H1 (cell line): ENCODE results near the gene PTCHD1. TPM values are rescaled to one million over a fixed set of nuclear protein-coding genes. Genes with fewer than 3 reads are reported as not detected.

Experiments used
- CTCF ChIA-PET: fragments of 300-600 bp; sonication (Branson Sonifier 250); formaldehyde crosslinking; loops from one replicate; lab custom pipeline; 2021; ENCODE audit not compliant: partially characterized antibody; lab: Charles Lee
- POLR2A ChIA-PET: fragments of 300-600 bp; sonication (Branson Sonifier 250); formaldehyde crosslinking; loops from one replicate; lab custom pipeline; 2021; ENCODE audit warnings: inconsistent platforms; ENCODE audit not compliant: partially characterized antibody; lab: Charles Lee
- DNase-seq, 2 experiments: peaks; one replicate each; pipeline versions ENCODE4 v3.0.0 to v3.0.0-alpha.2; 2010 to 2022; ENCODE audit warnings: low spot score in 2 of 2, low read depth in 1 of 2, mixed read lengths in 1 of 2
- FAIRE-seq: peaks from 2 replicates; lab custom pipeline; 2011; peaks lifted over from hg19 to GRCh38; lab: Jason Lieb, UNC
- H2AFZ ChIP-seq: 2 replicates; pipeline ENCODE4 v1.8.1; 2012; ENCODE audit warnings: low read length, inconsistent platforms
- H2AK5ac ChIP-seq: 2 replicates; pipeline ENCODE4 v1.6.1; 2013; ENCODE audit warnings: low read depth, low read length
- H2BK120ac ChIP-seq: replicated peaks from 2 replicates; pipeline ENCODE3; 2013; ENCODE audit warnings: low read depth, low read length, inconsistent platforms
- H2BK12ac ChIP-seq: 2 replicates; pipeline ENCODE4 v1.6.1; 2013; ENCODE audit warnings: low read depth, low read length
- H2BK15ac ChIP-seq: 2 replicates; pipeline ENCODE4 v1.6.1; 2013; ENCODE audit warnings: low read length
- H2BK20ac ChIP-seq: 2 replicates; pipeline ENCODE4 v1.6.1; 2013; ENCODE audit warnings: low read length
- H2BK5ac ChIP-seq: 2 replicates; pipeline ENCODE4 v1.6.1; 2013; ENCODE audit warnings: low read depth, low read length
- H3K14ac ChIP-seq: 2 replicates; pipeline ENCODE4 v1.6.1; 2013; ENCODE audit warnings: inconsistent platforms; ENCODE audit not compliant: insufficient read length
- H3K18ac ChIP-seq: 2 replicates; pipeline ENCODE4 v1.6.1; 2013; ENCODE audit warnings: low read length; ENCODE audit errors: extremely low read depth
- H3K23ac ChIP-seq: 2 replicates; pipeline ENCODE4 v1.6.1; 2013; ENCODE audit warnings: inconsistent platforms; ENCODE audit not compliant: insufficient read length
- H3K23me2 ChIP-seq: 2 replicates; pipeline ENCODE4 v1.6.1; 2013; ENCODE audit warnings: low read depth, low read length
- H3K27ac ChIP-seq: 2 replicates; pipeline ENCODE4 v1.6.1; 2011; ENCODE audit warnings: low read depth, low read length, inconsistent platforms
- H3K27me3 ChIP-seq, 4 experiments: replicated peaks in 1 of 4; 1 replicate in 1 of 4; 2 replicates in 3 of 4; pipeline versions ENCODE4 v1.6.1 to v1.8.1; 2011 to 2013; ENCODE audit warnings: low read length in 3 of 4, mild to moderate bottlenecking in 3 of 4, inconsistent platforms in 2 of 4, mixed read lengths in 2 of 4, moderate library complexity in 1 of 4; ENCODE audit not compliant: control insufficient read depth in 3 of 4, insufficient read depth in 3 of 4; ENCODE audit errors: extremely low read depth in 1 of 4
- H3K36me3 ChIP-seq, 4 experiments: 2 replicates each; pipeline versions ENCODE4 v1.6.1 to v1.8.1; 2011 to 2013; ENCODE audit warnings: mild to moderate bottlenecking in 4 of 4, low read length in 3 of 4, moderate library complexity in 2 of 4, control low read depth in 1 of 4, inconsistent platforms in 1 of 4; ENCODE audit not compliant: insufficient read depth in 4 of 4, control insufficient read depth in 2 of 4
- H3K4ac ChIP-seq: replicated peaks from 2 replicates; pipeline ENCODE3; 2013; ENCODE audit warnings: low read length, low read depth, mixed read lengths, inconsistent platforms; ENCODE audit not compliant: insufficient read length
- H3K4me1 ChIP-seq, 4 experiments: replicated peaks in 1 of 4; 1 replicate in 1 of 4; 2 replicates in 3 of 4; pipeline versions ENCODE4 v1.6.1 to v1.8.1; 2011 to 2013; ENCODE audit warnings: low read length in 3 of 4, inconsistent platforms in 2 of 4, mixed read lengths in 1 of 4; ENCODE audit not compliant: insufficient read depth in 4 of 4, control insufficient read depth in 3 of 4
- H3K4me2 ChIP-seq, 2 experiments: 2 replicates each; pipeline versions ENCODE4 v1.6.1 to v1.8.1; 2011 to 2013; ENCODE audit warnings: low read depth in 2 of 2, low read length in 2 of 2, control low read depth in 1 of 2, inconsistent platforms in 1 of 2, mild to moderate bottlenecking in 1 of 2; ENCODE audit not compliant: insufficient read depth in 1 of 2
- H3K4me3 ChIP-seq, 4 experiments: fragments of 200-600, 300-600 bp in 1 of 4; sonication (generic), shearing (Covaris generic), sonication (Bioruptor Twin) in 1 of 4; 2 replicates each; pipeline versions ENCODE4 v1.5.1 to v1.8.1; 2011 to 2016; ENCODE audit warnings: low read length in 4 of 4, low read depth in 3 of 4, control low read depth in 2 of 4, inconsistent platforms in 2 of 4, mild to moderate bottlenecking in 2 of 4, mixed read lengths in 1 of 4, moderate library complexity in 1 of 4; ENCODE audit not compliant: insufficient read depth in 2 of 4; ENCODE audit errors: extremely low read depth in 1 of 4
- H3K56ac ChIP-seq: replicated peaks from 2 replicates; pipeline ENCODE3; 2013; ENCODE audit warnings: low read depth, mild to moderate bottlenecking, mixed read lengths, low read length, inconsistent platforms; ENCODE audit not compliant: insufficient read length
- H3K79me1 ChIP-seq: 2 replicates; pipeline ENCODE4 v1.6.1; 2013; ENCODE audit warnings: low read depth, low read length, control low read depth
- H3K79me2 ChIP-seq, 2 experiments: 2 replicates each; pipeline versions ENCODE4 v1.6.1 to v1.8.1; 2012 to 2013; ENCODE audit warnings: low read length in 2 of 2, mild to moderate bottlenecking in 2 of 2, inconsistent platforms in 1 of 2; ENCODE audit not compliant: insufficient read depth in 2 of 2, control insufficient read depth in 1 of 2
- H3K9ac ChIP-seq, 4 experiments: replicated peaks in 1 of 4; 1 replicate in 1 of 4; 2 replicates in 3 of 4; pipeline versions ENCODE4 v1.6.1 to v1.8.1; 2011 to 2013; ENCODE audit warnings: low read depth in 3 of 4, low read length in 3 of 4, control low read depth in 2 of 4, mild to moderate bottlenecking in 2 of 4, moderate library complexity in 2 of 4, inconsistent platforms in 1 of 4; ENCODE audit errors: extremely low read depth in 1 of 4
- H3K9me3 ChIP-seq, 2 experiments: 2 replicates each; pipeline versions ENCODE4 v1.6.1 to v1.8.1; 2012 to 2013; ENCODE audit warnings: mild to moderate bottlenecking in 2 of 2, moderate library complexity in 2 of 2, control low read depth in 1 of 2, inconsistent platforms in 1 of 2, low read depth in 1 of 2, low read length in 1 of 2, mixed read lengths in 1 of 2; ENCODE audit not compliant: insufficient read depth in 2 of 2
- H4K20me1 ChIP-seq, 2 experiments: replicated peaks in 1 of 2; 2 replicates each; pipeline versions ENCODE3 to v1.8.1; 2011 to 2013; ENCODE audit warnings: inconsistent platforms in 2 of 2, low read length in 2 of 2, mild to moderate bottlenecking in 1 of 2; ENCODE audit not compliant: insufficient read depth in 2 of 2, control insufficient read depth in 1 of 2
- H4K5ac ChIP-seq: 2 replicates; pipeline ENCODE4 v1.6.1; 2013; ENCODE audit warnings: low read length, low read depth, mixed read lengths, inconsistent platforms; ENCODE audit not compliant: insufficient read length
- H4K8ac ChIP-seq: 2 replicates; pipeline ENCODE4 v1.8.0; 2013; ENCODE audit warnings: mild to moderate bottlenecking, moderate library complexity, low read length, inconsistent platforms; ENCODE audit not compliant: insufficient read depth; ENCODE audit errors: extremely low read depth
- H4K91ac ChIP-seq: replicated peaks from 2 replicates; pipeline ENCODE3; 2013; ENCODE audit warnings: low read length, mixed read lengths, inconsistent platforms; ENCODE audit not compliant: insufficient read length
- BRCA1 ChIP-seq: IDR thresholded peaks from 2 replicates; pipeline ENCODE4 v1.6.1; 2012; ENCODE audit warnings: low read depth, low read length, improper control_type of control experiment
- CEBPB ChIP-seq: IDR thresholded peaks from 2 replicates; pipeline ENCODE4 v1.6.1; 2012; ENCODE audit warnings: low read depth, low read length
- MAFK ChIP-seq: IDR thresholded peaks from 2 replicates; pipeline ENCODE4 v1.6.1; 2012; ENCODE audit warnings: low read depth, mild to moderate bottlenecking, improper control_type of control experiment, low read length
- SP2 ChIP-seq: IDR thresholded peaks from 2 replicates; pipeline ENCODE4 v1.6.1; 2012; ENCODE audit warnings: mild to moderate bottlenecking, low read length, inconsistent platforms
- WGBS, 2 experiments: shearing (Covaris generic) in 1 of 2; methylation state at CpG; one replicate each; pipeline versions ENCODE4 v1.1.6 to v1.1.7; 2013 to 2015; ENCODE audit warnings: low lambda C conversion rate in 2 of 2, mixed read lengths in 2 of 2, inconsistent platforms in 1 of 2, low coverage in 1 of 2, missing lambda C conversion rate in 1 of 2; ENCODE audit not compliant: insufficient replicate concordance in 2 of 2, insufficient coverage in 1 of 2, insufficient read length in 1 of 2; ENCODE audit errors: extremely low coverage in 1 of 2, missing lambda C conversion rate in 1 of 2; 5-methylcytosine and 5-hydroxymethylcytosine counted together
- polyA plus RNA-seq, 7 experiments: library from polyadenylated mRNA; depleted of rRNA in 3 of 7; stranded (reverse) in 5 of 7; unstranded in 2 of 7; fragments of >200 nt in 5 of 7; fragments of 200-250 nt in 2 of 7; gene quantifications; 1 replicate in 5 of 7; 2 replicates in 1 of 7; 4 replicates in 1 of 7; pipeline versions ENCODE4 v1.2.1 to v1.2.3, GENCODE V29; 2011 to 2013; ENCODE audit warnings: missing spikeins in 2 of 7, mixed read lengths in 2 of 7
- total RNA-seq: library from RNA; stranded (reverse); fragmentation: NEBNext Ultra II Directional; extraction: Animal tissue kit (Norgen Biotek cat#: 25700); gene quantifications from 2 replicates; pipeline ENCODE4 v1.2.1, GENCODE V29; 2021

The PTCHD1 gene
- total and polyA plus RNA-seq, 2 of the 8 experiments (the other 6 are each of a cell fraction or from before 2014, with no cell fraction given) = 0.53 to 2.4 TPM

- no peak overlapping the region for H3K4me3 ChIP-seq
- no peaks in the 10 kb centered on the region for H4K20me1 ChIP-seq
- H4K5ac ChIP-seq = no peak overlapping the region
- no peak overlapping the region for H3K4me2 ChIP-seq
- no peak overlapping the region for H2BK15ac ChIP-seq
- no peak overlapping the region for H3K23ac ChIP-seq
- no peak overlapping the region for H2AFZ ChIP-seq
- no peaks in the 10 kb centered on the region for H3K27me3 ChIP-seq
- no peaks in the 10 kb centered on the region for H3K23me2 ChIP-seq
- H3K4ac ChIP-seq = no peak overlapping the region
- no peak overlapping the region for H2BK5ac ChIP-seq
- TF ChIP-seq CEBPB (no peak), BRCA1 (no peak), SP2 (no peak), MAFK (no peak)
- no peak overlapping the region for H2BK12ac ChIP-seq
- H3K27ac ChIP-seq = no peak overlapping the region
- no peak overlapping the region for H2BK20ac ChIP-seq
- no peak for DNase-seq
- H2BK120ac ChIP-seq = no peak overlapping the region
- H3K56ac ChIP-seq = no peak overlapping the region
- H3K4me1 ChIP-seq = 0 out of 7 replicates have a peak, but pooled peaks cover 0 to 2% (median 0%) of the 10 kb centered on the region in 4 experiments
- 95% methylated on average over 8 of the region's 8 CpGs; no CpG with 5 or more reads in 1 of the 2 experiments for WGBS, 2 experiments
- no peak for FAIRE-seq
- no peak overlapping the region for H3K9ac ChIP-seq
- H3K79me2 ChIP-seq = no peaks in the 10 kb centered on the region
- H3K18ac ChIP-seq = no peak overlapping the region
- CTCF ChIA-PET = no interaction called here
- no peak overlapping the region for H4K8ac ChIP-seq
- no peak overlapping the region for H3K14ac ChIP-seq
- H3K79me1 ChIP-seq = no peaks in the 10 kb centered on the region
- H4K91ac ChIP-seq = no peak overlapping the region
- no peaks in the 10 kb centered on the region for H3K9me3 ChIP-seq
- POLR2A ChIA-PET = no interaction called here
- no peaks in the 10 kb centered on the region for H3K36me3 ChIP-seq
- H2AK5ac ChIP-seq = no peak overlapping the region
Observed at GRCh38 chrX:23292988-23293651, 41.5 kb upstream of the PTCHD1 start.
